Right cardiac atrium (tissue), 5 donors: ENCODE measurements around the gene TMPRSS9. TPM values are rescaled to one million over a fixed set of nuclear protein-coding genes. Genes with fewer than 3 reads are reported as not detected.

Experiments used
- ATAC-seq, 2 donors: fragments of 200-7000 bp; cut with Tn5 transposase; one replicate each; pipeline versions ENCODE4 v1.8.0 to v1.9.1; 2020; ENCODE audit warnings: moderate library complexity in 2 of 2, mild to moderate bottlenecking in 1 of 2
- DNase-seq, 3 donors: peaks; one replicate each; pipeline ENCODE4 v3.0.0-alpha.2; 2020
- H3K27ac ChIP-seq: one replicate; pipeline ENCODE4 v1.5.1; 2013; ENCODE audit warnings: mild to moderate bottlenecking, low read length, control low read depth, moderate library complexity
- H3K27me3 ChIP-seq: one replicate; pipeline ENCODE4 v1.6.1; 2013; ENCODE audit not compliant: control insufficient read depth, insufficient read depth
- H3K4me1 ChIP-seq: one replicate; pipeline ENCODE4 v1.6.1; 2013; ENCODE audit warnings: low read length; ENCODE audit not compliant: control insufficient read depth, insufficient read depth
- H3K4me3 ChIP-seq: one replicate; pipeline ENCODE4 v1.5.1; 2013; ENCODE audit warnings: low read length, control low read depth
- H3K9me3 ChIP-seq: one replicate; pipeline ENCODE4 v1.6.1; 2013; ENCODE audit warnings: low read length; ENCODE audit not compliant: control insufficient read depth
- WGBS: extraction: QIAGEN DNeasy Blood & Tissue Kit; methylation state at CpG from one replicate; pipeline ENCODE4 v1.1.7; 2013; 5-methylcytosine and 5-hydroxymethylcytosine counted together
- intact Hi-C, 4 donors: fragments of 100-400 bp; cut with DNase I; formaldehyde crosslinking; loops; one replicate each; pipeline versions ENCODE4 v1.11.0 to v1.14.0; 2022 to 2023
- polyA plus RNA-seq: library from polyadenylated mRNA; stranded (reverse); fragments of 200-250 nt; gene quantifications from one replicate; pipeline ENCODE4 v1.2.3, GENCODE V29; 2013
- total RNA-seq, 4 donors: library from RNA; stranded (reverse); fragmentation: NEBNext Ultra II Directional; extraction: Animal tissue kit (Norgen Biotek cat#: 25700); gene quantifications; one replicate each; pipeline ENCODE4 v1.2.1, GENCODE V29; 2021
- donor health status: healthy with polysubstance abuse.
- donor health status: DM: no; HTN: yes; CAD: no.
- donor health status: DM: no; HTN: no; CAD: no.
- donor health status: DM: no; HTN: yes; CAD: no; lungs with severe emphysema.
- donor health status: DM: yes; HTN: yes; CAD: no.

The TMPRSS9 gene
- total and polyA plus RNA-seq, 5 donors = 0.09 to 0.12 TPM; not detected in 3

DNA sequence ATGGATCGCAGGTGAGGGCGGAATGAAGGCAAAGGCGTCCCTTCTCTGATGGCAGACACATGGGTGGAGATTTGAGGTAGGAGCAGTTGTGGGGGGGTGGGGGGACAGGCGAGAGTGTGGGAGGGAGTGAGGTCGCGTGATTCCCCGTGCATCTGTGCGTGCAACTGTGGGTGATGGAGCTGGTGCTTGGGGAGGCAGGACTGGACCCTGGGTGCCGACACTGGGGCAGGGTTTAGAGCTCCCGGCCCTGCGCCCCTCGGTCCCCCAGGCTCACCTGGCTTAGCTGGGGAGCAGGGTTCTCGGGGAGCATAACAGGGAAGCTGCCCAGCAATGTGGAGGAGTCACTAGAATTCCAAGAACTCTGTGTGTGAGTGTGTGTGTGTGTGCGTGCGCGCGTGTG, 3.4 kb downstream of the TMPRSS9 start:
- intact Hi-C loops = no loop called here
- Histone ChIP-seq H3K4me1 (no peaks in the 10 kb centered on the region), H3K4me3 (no peak overlapping the region), H3K27me3 (no peaks in the 10 kb centered on the region), H3K9me3 (no peaks in the 10 kb centered on the region), H3K27ac (no peak overlapping the region)
- ATAC-seq = no peak
- no peak for DNase-seq
- WGBS = 74% methylated on average over 17 of the region's 17 CpGs

DNA sequence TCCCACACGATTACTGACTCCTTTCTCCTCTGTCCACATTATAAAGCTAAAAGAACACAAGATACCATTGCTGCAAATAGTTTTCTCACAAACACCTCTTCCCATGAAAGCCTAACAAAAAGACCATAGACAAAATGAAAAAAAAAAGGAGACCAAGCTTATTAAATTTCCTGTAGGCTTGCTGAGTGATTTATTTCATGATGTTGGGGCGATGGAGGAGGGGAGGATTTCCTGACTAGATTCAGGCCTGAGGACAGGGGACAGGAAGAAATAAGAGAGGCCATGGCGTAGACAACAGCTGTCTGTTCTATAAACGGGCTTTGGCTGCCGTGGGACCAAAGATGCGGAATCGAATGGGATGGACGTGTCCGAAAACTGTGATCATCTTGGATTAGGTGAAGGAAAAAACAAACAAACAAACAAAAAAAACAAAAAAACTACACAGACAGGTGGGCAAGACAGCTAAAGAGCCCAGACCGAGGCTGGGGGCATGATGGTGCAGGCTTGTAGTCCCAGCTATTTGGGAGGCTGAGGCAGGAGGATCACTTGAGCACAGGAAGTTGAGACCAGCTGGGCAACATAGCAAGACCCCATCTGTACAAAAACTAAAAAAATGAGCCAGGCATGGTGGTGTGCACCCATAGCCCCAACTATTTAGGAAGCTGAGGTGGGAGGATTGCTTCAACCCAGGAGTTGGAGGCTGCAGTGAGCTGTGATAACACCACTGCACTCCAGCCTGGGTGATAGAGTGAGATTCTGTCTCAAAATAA, 5.3 kb downstream of the TMPRSS9 start:
- 45% methylated on average over 10 of the region's 10 CpGs for WGBS
- Histone ChIP-seq H3K27me3 (no peaks in the 10 kb centered on the region), H3K9me3 (no peaks in the 10 kb centered on the region), H3K27ac (no peak overlapping the region), H3K4me1 (no peaks in the 10 kb centered on the region), H3K4me3 (no peak overlapping the region)
- no peak for ATAC-seq
- DNase-seq = no peak
- intact Hi-C loops = no loop called here

DNA sequence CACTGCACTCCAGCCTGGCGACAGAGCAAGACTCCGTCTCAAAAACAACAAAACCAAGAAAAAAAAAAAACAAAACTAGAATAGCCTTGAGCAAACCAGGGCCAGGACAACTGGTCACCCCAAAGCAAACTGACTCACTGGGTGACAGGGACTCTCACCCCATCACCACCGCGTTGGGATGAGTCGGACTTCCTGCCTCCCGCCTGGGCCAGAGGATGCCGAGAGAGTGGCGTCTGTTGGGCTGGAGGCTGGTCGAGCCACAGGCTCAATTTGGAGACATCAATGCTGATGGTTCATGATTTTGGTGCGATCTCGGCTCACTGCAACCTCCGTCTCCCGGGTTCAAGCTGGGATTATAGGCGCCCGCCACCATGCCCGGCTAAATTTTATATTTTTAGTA, 11.6 kb downstream of the TMPRSS9 start:
- 70% methylated on average over 16 of the region's 16 CpGs for WGBS
- Histone ChIP-seq H3K9me3 (no peaks in the 10 kb centered on the region), H3K27ac (no peak overlapping the region), H3K27me3 (no peaks in the 10 kb centered on the region), H3K4me1 (no peaks in the 10 kb centered on the region), H3K4me3 (no peak overlapping the region)
- no peak for ATAC-seq
- intact Hi-C loops = no loop called here
- no peak for DNase-seq

DNA sequence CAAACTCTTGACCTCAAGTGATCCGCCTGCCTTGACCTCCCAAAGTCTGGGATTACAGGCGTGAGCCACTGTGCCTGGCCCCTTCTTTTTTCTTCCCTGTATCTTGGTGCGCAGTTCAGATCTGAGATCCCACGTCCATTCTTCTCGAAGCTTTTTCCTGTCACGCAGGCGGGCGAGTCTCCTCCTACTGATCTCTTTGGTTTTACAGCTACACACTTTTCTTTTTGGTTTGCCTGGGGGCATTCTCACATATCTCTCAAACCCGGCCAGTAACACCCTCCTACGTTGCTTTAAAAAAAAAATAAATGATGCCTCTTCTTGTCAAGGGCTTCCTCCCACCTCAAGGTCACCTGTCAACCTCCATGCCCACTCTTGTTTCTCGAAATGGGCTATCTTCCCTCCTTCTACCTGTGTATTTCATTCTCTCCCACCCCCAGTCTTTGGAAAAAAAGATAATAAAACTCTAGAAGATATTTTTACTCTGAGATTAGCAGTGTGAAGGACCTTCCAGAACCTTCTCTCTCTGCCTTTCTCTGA, 12.1 kb downstream of the TMPRSS9 start:
- Histone ChIP-seq H3K27me3 (no peaks in the 10 kb centered on the region), H3K27ac (no peak overlapping the region), H3K4me3 (no peak overlapping the region), H3K4me1 (no peaks in the 10 kb centered on the region), H3K9me3 (no peaks in the 10 kb centered on the region)
- DNase-seq (no peak), ATAC-seq (no peak)
- 49% methylated on average over 11 of the region's 11 CpGs for WGBS
- intact Hi-C loops = no loop called here

DNA sequence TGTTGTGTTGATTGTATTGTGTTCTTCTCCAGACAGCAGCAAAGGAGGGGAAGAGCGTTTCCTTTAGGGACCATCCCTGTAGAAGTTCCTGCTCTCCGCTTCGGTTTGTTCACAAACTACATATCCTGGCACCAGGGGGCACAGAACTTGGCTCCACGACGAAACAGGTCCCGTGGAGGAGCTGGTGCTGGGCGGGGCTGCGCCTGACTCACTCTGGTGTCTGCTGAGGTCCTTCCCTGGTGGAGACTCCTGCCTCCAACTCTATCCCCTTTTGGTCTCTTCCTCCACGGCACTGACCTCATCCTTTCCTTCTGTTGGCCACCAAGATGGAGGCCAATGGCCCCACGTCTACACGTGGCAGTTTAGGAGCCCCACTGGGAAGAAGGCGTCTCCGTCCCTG, 14.7 kb downstream of the TMPRSS9 start:
- WGBS = 85% methylated on average over 13 of the region's 13 CpGs
- Histone ChIP-seq H3K27ac (no peak overlapping the region), H3K4me3 (no peak overlapping the region), H3K4me1 (no peaks in the 10 kb centered on the region), H3K27me3 (no peaks in the 10 kb centered on the region), H3K9me3 (no peaks in the 10 kb centered on the region)
- DNase-seq (no peak), ATAC-seq (no peak)
- intact Hi-C loops = no loop called here

DNA sequence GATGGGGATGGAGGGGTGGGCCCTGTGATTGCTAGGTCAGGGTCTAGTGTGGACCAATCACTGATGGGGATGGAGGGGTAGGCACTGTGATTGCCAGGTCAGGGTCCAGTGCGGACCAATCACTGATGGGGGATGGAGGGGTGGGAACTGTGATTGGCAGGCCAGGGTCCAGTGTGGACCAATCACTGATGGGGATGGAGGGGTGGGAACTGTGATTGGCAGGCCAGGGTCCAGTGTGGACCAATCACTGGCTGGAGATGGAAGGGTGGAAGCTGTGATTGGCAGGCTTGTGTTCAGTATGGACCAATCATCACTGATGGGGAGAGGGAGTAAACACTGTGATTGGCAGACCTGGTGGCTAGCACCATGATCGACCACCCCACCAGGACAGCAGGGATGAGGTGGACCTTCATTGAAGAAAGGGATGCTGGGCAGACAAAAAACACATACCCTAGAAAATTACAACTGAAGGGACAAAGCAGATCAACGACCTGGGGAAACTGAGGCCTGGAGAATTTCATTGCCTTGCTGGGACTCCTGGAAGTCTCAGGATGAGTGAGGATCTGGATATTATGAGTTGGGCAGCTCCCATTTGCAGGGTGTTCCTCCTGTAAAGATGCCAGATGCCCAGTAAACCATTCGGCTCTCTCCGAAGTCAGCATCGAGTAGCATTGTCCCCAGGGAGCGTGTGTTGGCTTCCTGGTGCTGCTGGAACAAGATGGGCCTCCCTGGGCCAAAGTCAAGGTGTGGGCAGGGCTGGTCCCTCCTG, 15.5 kb downstream of the TMPRSS9 start:
- intact Hi-C loops = no loop called here
- DNase-seq (no peak), ATAC-seq (no peak)
- WGBS = 80% methylated on average over 7 of the region's 7 CpGs
- Histone ChIP-seq H3K27me3 (no peaks in the 10 kb centered on the region), H3K27ac (no peak overlapping the region), H3K4me1 (no peaks in the 10 kb centered on the region), H3K4me3 (no peak overlapping the region), H3K9me3 (no peaks in the 10 kb centered on the region)

DNA sequence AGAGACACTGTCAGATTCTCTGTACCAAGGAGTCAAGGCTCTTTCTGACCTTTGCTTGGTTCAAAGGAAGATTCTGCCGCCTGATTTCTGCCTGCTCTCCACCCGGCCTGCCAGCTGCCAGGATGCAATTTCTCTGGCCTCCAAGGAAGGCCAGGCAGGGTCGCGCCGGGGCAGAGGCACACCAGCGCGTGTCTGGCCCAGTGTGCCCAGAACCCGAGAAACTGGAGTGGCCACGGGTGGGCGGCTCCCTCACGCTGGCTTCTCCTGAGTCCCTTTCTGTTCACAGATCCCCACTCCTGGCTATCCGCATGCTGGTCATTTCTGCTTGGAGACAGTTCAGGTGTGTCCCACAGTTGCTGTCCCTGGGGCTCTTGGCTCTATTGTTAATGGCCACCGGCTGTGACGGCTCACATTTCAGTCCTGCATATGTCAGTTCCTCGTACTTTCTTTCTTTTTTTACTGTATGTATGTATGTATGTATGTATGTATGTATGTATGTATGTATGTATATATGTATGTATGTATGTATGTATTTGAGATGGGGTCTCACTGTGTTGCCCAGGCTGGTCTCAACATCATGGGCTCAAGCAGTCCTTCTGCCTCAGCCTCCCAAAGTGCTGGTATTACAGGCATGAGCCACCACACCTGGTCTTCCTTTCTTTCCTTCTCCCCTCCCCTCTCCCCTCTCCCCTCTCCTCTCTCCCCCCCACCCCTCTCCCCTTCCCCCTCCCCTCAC, 16.9 kb downstream of the TMPRSS9 start:
- intact Hi-C loops = no loop called here
- Histone ChIP-seq H3K4me3 (no peak overlapping the region), H3K27me3 (no peaks in the 10 kb centered on the region), H3K4me1 (no peaks in the 10 kb centered on the region), H3K27ac (no peak overlapping the region), H3K9me3 (no peaks in the 10 kb centered on the region)
- DNase-seq (no peak), ATAC-seq (no peak)
- 79% methylated on average over 15 of the region's 15 CpGs for WGBS

DNA sequence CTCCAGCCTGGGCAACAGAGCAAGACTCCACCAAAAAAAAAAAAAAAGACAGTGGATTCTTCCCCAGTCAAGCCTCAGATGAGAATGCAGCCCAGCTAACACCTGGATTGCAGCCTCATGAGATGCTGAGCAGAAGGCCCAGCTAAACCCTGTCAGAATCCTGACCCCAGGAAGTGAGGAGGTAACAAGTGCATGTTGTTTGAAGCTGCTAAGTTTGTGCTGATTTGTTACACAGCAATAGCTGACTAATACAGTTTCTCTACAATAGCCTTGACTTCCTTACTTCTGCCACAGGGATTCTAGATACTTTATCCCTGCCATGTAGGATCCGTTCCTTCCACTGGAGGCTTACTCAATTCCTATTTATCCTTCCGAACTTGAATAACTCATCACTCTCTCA, 20.5 kb downstream of the TMPRSS9 start:
- intact Hi-C loops = loop anchor here in 1 of 4 donors (10.0 kb wide), 1 partner anchor 226 kb away; the partner anchor contains the start of gene AP3D1
- Histone ChIP-seq H3K27me3 (no peaks in the 10 kb centered on the region), H3K27ac (no peak overlapping the region), H3K4me1 (no peaks in the 10 kb centered on the region), H3K9me3 (no peaks in the 10 kb centered on the region), H3K4me3 (no peak overlapping the region)
- no peak for ATAC-seq
- DNase-seq = no peak
- 81% methylated on average over 2 of the region's 2 CpGs for WGBS

DNA sequence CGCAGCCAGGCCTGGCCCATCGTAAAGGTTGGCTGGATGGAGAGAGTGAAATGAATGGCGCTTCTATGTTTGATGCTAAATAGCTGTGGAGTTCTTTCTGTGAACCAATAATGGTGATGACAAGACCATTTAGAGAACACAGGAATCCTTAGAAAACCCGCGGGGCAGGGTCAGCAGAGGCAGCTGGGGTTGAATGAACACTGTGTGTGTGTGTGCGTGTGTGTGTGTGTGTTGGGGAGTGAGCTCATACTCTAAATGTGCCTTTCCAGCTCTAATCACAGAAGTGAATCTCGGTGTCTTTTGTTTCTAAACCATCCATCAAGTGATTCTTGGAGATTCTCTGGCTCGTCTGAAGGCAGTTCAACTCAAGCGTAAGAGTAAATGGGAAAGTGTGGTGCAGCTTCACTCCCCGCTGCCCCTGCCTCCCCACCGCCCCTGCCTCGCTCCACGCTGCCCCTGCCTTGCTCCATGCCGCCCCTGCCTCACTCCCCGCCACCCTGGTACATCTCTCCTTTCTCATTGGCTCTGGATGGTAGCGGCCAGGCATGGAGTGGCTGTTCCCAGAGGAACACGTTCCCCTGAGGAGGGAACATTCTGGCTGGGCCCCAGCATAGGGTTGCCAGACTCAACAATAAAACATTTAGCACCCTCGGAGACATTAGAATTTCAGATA, 21.2 kb downstream of the TMPRSS9 start:
- intact Hi-C loops = loop anchor here in 1 of 4 donors (10.0 kb wide), 1 partner anchor 226 kb away; the partner anchor contains the start of gene AP3D1
- Histone ChIP-seq H3K4me1 (no peaks in the 10 kb centered on the region), H3K9me3 (no peaks in the 10 kb centered on the region), H3K27ac (no peak overlapping the region), H3K4me3 (no peak overlapping the region), H3K27me3 (no peaks in the 10 kb centered on the region)
- no peak for DNase-seq
- 52% methylated on average over 18 of the region's 18 CpGs for WGBS
- no peak for ATAC-seq

DNA sequence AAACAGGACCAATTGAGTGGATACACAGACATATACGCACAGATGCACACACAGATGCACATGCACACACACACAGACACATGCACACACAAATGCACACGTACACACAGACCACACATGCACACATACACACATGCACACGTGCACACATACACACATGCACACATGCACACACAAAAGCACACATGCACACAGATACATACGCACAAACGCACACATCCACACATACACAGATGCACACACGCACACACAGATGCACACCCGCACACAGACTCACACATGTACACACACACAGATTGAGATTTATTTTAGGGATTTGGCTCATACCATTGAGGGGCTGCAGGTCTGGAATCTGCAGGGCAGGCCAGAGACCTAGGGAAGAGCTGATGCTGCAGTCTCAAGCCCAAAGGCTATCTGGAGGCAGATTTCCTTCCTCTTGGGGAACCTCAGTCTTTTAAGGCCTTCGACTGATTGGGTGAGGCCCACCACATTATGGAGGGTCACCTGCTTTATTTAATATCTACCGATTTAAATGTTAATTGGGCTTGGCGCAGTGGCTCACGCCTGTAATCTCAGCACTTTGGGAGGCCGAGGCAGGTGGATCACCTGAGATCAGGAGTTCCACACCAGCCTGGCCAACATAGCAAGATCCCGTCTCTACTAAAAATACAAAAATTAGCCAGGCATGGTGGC, 22.6 kb downstream of the TMPRSS9 start:
- no peak for ATAC-seq

More for the DNA sequence above, 22.6 kb downstream of the TMPRSS9 start:
- intact Hi-C loops = loop anchor here in 1 of 4 donors (10.0 kb wide), 1 partner anchor 228 kb away; the partner anchor contains the start of gene AP3D1
- no peaks in the 10 kb centered on the region for H3K4me1 ChIP-seq
- DNase-seq = no peak
- 89% methylated on average over 13 of the region's 13 CpGs for WGBS
- H3K9me3 ChIP-seq = no peaks in the 10 kb centered on the region
- no peak overlapping the region for H3K27ac ChIP-seq
- no peaks in the 10 kb centered on the region for H3K27me3 ChIP-seq
- H3K4me3 ChIP-seq = no peak overlapping the region
